NCI-H2107 treated with DMSO at 0.1 percent for 48 hours (cell line): ENCODE data around the gene GPRASP3.
"Not testable (repeated sequence)": the region's sequence is repeated elsewhere in the genome, so short reads cannot be mapped to it uniquely, and the experiment has no call there.

Experiments used
- DNase-seq: peaks from one replicate; lab custom pipeline; 2025; ENCODE audit not compliant: unreplicated experiment; lab: John Stamatoyannopoulos, UW

Gene GPRASP3

GRCh38 chrX:102720237-102721168 is at the start of gene GPRASP3:
Gene GPRASP3, plus strand, starts transcription at chrX:102720743. Its CDS starts 28,253 bp downstream, at chrX:102748996.
- DNase-seq = peak; percentile 69

- no peak for DNase-seq
Observed at GRCh38 chrX:102672856-102673255, 47.7 kb upstream of the GPRASP3 start.

GRCh38 chrX:102677479-102677878 is 43.1 kb upstream of the GPRASP3 start:
- DNase-seq = not testable (repeated sequence)

- peak; percentile 93 for DNase-seq
Observed at GRCh38 chrX:102684772-102685520, 35.6 kb upstream of the GPRASP3 start.

GRCh38 chrX:102694749-102695148 is 25.8 kb upstream of the GPRASP3 start:
- DNase-seq = no peak

- no peak for DNase-seq
Observed at GRCh38 chrX:102696306-102696705, 24.2 kb upstream of the GPRASP3 start.

- DNase-seq = no peak
Observed at GRCh38 chrX:102697494-102697893, 23.0 kb upstream of the GPRASP3 start.

- DNase-seq = no peak
Observed at GRCh38 chrX:102708900-102709299, 11.6 kb upstream of the GPRASP3 start.

- no peak for DNase-seq
Observed at GRCh38 chrX:102711872-102712215, 8.7 kb upstream of the GPRASP3 start.

GRCh38 chrX:102712216-102712966 is 8.2 kb upstream of the GPRASP3 start, which contains the start of gene GPRASP2:
Gene GPRASP2, plus strand, starts transcription at chrX:102712448. Its CDS starts 2,422 bp downstream, at chrX:102714870.
- no peak for DNase-seq

GRCh38 chrX:102712981-102713625 is 7.4 kb upstream of the GPRASP3 start:
- DNase-seq = peak; percentile 23

- DNase-seq = no peak
Observed at GRCh38 chrX:102714994-102715393, 5.5 kb upstream of the GPRASP3 start.

- no peak for DNase-seq
Observed at GRCh38 chrX:102715967-102716366, 4.6 kb upstream of the GPRASP3 start.

GRCh38 chrX:102721169-102721506 is 595 bp downstream of the GPRASP3 start:
- not testable (repeated sequence) for DNase-seq

- DNase-seq = no peak
Observed at GRCh38 chrX:102723456-102723855, 2.9 kb downstream of the GPRASP3 start.

GRCh38 chrX:102727761-102728160 is 7.2 kb downstream of the GPRASP3 start:
- no peak for DNase-seq

GRCh38 chrX:102728646-102729045 is 8.1 kb downstream of the GPRASP3 start:
- no peak for DNase-seq

GRCh38 chrX:102739657-102740056 is 19.1 kb downstream of the GPRASP3 start:
- peak; percentile 6 for DNase-seq

- no peak for DNase-seq
Observed at GRCh38 chrX:102744307-102744706, 23.8 kb downstream of the GPRASP3 start.

- DNase-seq = no peak
Observed at GRCh38 chrX:102745513-102745856, 24.9 kb downstream of the GPRASP3 start.
